NCI-H345 treated with DMSO at 0.1 percent for 48 hours (cell line): ENCODE measurements around the gene AGO3.

ENCODE experiments used
- DNase-seq: peaks from one replicate; lab custom pipeline; 2025; ENCODE audit not compliant: unreplicated experiment; lab: John Stamatoyannopoulos, UW

AGO3 gene

GRCh38 chr1:36080801-36081200 is 149.9 kb downstream of the AGO3 start:
- DNase-seq: no peak

- DNase-seq: no peak
Observed at GRCh38 chr1:36081926-36082485, 151.1 kb downstream of the AGO3 start.

- DNase-seq: no peak
Observed at GRCh38 chr1:36083219-36083618, 152.3 kb downstream of the AGO3 start.

- peak; percentile 70 for DNase-seq
Observed at GRCh38 chr1:36083635-36084496, 153.0 kb downstream of the AGO3 start, which contains the start of gene TEKT2. TEKT2 (plus strand) TSS chr1:36084094; CDS start chr1:36084922, 828 bp downstream.

- DNase-seq: no peak
Observed at GRCh38 chr1:36084497-36085115, 153.7 kb downstream of the AGO3 start.

- DNase-seq: no peak
Observed at GRCh38 chr1:36085126-36085525, 154.2 kb downstream of the AGO3 start.

- no peak for DNase-seq
Observed at GRCh38 chr1:36085686-36086526, 155.0 kb downstream of the AGO3 start.

- DNase-seq: no peak
Observed at GRCh38 chr1:36086529-36087232, 155.8 kb downstream of the AGO3 start.

- no peak for DNase-seq
Observed at GRCh38 chr1:36087233-36088123, 156.6 kb downstream of the AGO3 start.

- no peak for DNase-seq
Observed at GRCh38 chr1:36088265-36088576, 157.3 kb downstream of the AGO3 start.

GRCh38 chr1:36088577-36089392 is 157.9 kb downstream of the AGO3 start, which contains the start of gene ADPRS:
ADPRS (plus strand) TSS chr1:36088892; CDS start chr1:36088905, 13 bp downstream.
- DNase-seq: peak; percentile 78

GRCh38 chr1:36089393-36090121 is 158.7 kb downstream of the AGO3 start:
- DNase-seq: no peak

GRCh38 chr1:36091141-36091540 is 160.2 kb downstream of the AGO3 start:
- no peak for DNase-seq

- DNase-seq: no peak
Observed at GRCh38 chr1:36091698-36092097, 160.8 kb downstream of the AGO3 start.

- peak; percentile 38 for DNase-seq
Observed at GRCh38 chr1:36092166-36092797, 161.4 kb downstream of the AGO3 start.

GRCh38 chr1:36092798-36093185 is 161.9 kb downstream of the AGO3 start:
- no peak for DNase-seq

- no peak for DNase-seq
Observed at GRCh38 chr1:36093226-36093625, 162.3 kb downstream of the AGO3 start.

GRCh38 chr1:36093929-36094328 is 163.0 kb downstream of the AGO3 start:
- DNase-seq: no peak
